ENCODE data around the gene MATR3.
A peak's percentile ranks its signal among the peaks of the same experiment; 100 is the strongest.

MATR3 gene

DNA sequence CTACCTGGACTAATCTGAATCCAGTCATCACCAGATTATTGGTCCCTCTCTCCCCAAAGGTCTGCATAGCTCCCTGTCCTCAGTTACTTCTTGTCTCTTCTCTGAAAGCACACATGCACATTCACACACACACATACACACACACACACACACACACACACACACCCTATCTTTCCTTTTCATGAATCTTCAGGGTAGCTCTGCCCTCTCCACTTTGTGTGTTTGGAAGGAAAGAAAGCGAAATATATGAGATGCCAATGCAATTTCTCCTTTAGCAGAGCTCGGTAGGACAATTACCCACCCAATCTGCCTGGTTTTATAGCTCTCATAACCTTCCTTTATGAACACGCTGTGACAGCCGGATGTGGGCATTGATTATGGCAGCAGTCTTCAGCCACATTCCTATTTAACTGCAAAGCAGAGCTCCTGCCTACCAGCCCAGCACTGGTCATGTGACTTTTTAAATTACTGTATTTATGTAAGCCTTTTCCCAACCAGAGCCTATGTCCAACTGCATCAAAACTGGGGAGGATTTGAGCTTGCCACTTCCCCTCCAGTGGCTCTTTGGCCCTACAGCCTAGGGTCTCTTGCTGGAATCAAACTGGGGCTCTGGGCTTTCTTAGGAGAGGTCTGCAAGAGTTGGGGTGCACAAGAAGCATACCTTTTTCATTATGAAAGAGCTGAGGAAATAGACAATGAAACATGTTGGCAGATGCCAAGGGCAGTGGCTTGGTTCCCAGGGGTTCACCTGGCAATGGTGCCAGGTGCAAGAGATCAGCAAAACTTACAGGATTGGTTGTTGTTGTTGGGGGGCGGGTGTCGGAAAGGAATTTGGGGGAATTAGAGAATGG lies 20.8 kb upstream of the MATR3 start:
- DNase-seq (ENCODE audit: low spot score): no peak

GRCh38 chr5:139273322-139273571 lies 20.3 kb upstream of the MATR3 start:
- DNase-seq (ENCODE audit: low spot score): no peak

- peak; percentile 92 for DNase-seq (ENCODE audit: low spot score)
Observed at GRCh38 chr5:139273572-139274289, 19.8 kb upstream of the MATR3 start.

- DNase-seq (ENCODE audit: low spot score): no peak
Observed at GRCh38 chr5:139275536-139275935, 18.0 kb upstream of the MATR3 start.

DNA sequence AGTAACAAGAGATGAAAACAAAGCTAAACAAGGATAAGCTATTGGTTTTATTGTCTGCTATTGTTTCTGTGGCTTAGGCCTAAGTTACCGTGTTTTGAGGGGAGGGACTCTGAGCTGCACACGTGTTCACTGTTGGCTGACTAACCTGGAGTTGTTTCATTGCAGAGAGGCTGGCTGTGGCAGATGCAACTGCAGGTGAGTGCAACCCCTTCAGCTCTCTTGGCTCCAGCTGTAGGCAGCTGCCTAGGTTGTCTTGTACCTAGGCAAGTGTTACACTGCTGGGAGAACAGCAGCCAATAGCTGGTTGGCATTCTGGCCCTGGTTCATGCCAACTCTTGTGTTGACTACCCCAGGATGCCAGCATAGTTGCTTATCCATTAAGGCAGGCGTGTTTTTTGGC lies 17.6 kb upstream of the MATR3 start:
- no peak for DNase-seq (ENCODE audit: low spot score)

- no peak for DNase-seq (ENCODE audit: low spot score)
Observed at GRCh38 chr5:139276426-139276825, 17.1 kb upstream of the MATR3 start.

DNA sequence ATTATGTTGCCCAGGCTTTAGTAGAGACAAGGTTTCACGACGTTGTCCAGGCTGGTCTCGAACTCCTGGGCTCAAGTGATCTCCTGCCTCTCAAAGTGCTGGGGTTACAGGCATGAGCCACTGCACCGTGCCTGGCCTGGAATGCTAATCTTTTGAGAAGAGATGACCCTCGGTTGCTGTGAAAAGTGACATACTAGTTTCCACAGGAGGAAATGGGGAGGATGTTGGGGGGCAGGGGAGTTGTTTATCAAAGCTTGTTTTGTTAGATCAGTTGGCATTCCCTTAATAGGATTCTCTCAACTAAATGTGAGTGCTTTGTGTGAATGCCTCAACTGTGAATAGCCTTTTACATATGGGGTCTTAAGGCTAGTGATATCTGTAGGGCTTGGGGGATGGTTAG lies 16.4 kb upstream of the MATR3 start:
- no peak for DNase-seq (ENCODE audit: low spot score)

GRCh38 chr5:139278540-139279274 lies 14.8 kb upstream of the MATR3 start:
- DNase-seq (ENCODE audit: low spot score): no peak

GRCh38 chr5:139282197-139282557 lies 11.4 kb upstream of the MATR3 start:
- no peak for DNase-seq (ENCODE audit: low spot score)

GRCh38 chr5:139283252-139284166 lies 10.0 kb upstream of the MATR3 start:
- no peak for DNase-seq (ENCODE audit: low spot score)

- DNase-seq (ENCODE audit: low spot score): no peak
Observed at GRCh38 chr5:139284295-139284694, 9.2 kb upstream of the MATR3 start.

- DNase-seq (ENCODE audit: low spot score): no peak
Observed at GRCh38 chr5:139285651-139286392, 7.7 kb upstream of the MATR3 start.

DNA sequence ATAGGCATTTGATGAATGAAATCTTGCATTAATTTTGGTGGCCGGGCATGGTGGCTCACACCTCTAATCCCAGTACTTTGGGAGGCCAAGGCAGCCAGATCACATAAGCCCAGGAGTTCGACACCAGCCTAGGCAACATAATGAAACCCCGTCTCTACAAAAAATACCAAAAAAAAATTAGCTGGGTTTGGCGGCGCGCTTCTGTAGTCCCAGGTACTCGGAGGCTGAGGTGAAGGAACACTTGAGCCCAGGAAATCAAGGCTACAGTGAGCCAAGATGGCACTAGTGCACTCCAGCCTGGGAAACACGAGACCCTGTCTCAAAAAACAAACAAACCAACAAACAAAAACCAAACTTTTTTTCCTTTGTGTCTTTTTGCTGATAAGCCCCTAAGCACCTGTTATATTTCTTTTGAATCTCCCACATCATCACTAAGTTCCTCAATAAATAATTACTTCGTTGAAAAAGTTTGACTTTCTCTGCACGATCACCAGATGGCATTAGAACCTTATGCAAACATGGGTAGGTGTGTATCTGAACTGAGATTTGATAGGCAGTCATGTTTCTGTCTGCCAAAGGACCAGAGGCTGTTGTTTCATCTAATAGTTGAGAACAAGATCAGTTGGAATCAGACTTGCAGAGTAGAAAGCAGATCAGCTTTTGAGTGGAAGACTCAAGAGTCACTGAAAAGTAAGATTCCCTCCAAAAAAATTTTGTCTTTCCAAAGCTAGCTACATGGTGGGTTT lies 5.5 kb upstream of the MATR3 start:
- no peak for DNase-seq (ENCODE audit: low spot score)

- no peak for DNase-seq (ENCODE audit: low spot score)
Observed at GRCh38 chr5:139291051-139291450, 2.5 kb upstream of the MATR3 start.

- no peak for DNase-seq (ENCODE audit: low spot score)
Observed at GRCh38 chr5:139293202-139293506, 386 bp upstream of the MATR3 start.

- DNase-seq (ENCODE audit: low spot score): no peak
Observed at GRCh38 chr5:139294374-139295165, 1.0 kb downstream of the MATR3 start.

DNA sequence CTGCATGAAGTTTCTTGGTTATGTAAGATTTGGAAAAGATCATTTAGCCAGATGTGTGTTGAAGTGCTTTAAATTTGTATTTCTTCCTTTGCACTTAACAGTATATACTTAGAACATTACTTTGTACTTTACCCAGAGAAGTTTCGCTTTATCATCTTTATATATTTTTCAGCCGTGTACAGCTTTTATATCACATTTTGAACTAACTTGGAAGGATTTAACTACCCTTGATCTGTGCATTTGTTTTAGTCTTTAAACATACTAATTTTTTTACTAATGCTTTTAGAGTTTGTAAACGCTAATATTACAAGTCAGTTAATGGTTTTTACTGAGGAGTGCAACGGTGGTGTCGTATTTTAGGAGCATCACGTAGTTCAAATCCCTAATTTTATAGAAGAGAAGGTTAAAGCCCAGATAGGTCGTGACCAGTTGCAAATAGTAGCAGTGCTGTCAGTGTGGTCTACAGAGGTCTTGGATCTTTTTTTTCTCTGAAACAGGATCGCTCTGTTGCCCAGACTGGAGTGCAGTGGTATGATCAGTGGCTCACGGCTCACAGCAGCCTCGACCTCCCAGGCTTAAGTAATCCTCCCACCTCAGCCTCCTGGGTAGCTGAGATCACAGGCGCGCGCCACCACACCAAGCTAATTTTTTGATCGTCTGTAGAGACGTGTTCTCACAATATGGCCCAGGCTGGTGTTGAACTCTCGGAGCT lies 2.0 kb downstream of the MATR3 start:
- DNase-seq (ENCODE audit: low spot score): no peak

- no peak for DNase-seq (ENCODE audit: low spot score)
Observed at GRCh38 chr5:139296198-139296597, 2.7 kb downstream of the MATR3 start.

DNA sequence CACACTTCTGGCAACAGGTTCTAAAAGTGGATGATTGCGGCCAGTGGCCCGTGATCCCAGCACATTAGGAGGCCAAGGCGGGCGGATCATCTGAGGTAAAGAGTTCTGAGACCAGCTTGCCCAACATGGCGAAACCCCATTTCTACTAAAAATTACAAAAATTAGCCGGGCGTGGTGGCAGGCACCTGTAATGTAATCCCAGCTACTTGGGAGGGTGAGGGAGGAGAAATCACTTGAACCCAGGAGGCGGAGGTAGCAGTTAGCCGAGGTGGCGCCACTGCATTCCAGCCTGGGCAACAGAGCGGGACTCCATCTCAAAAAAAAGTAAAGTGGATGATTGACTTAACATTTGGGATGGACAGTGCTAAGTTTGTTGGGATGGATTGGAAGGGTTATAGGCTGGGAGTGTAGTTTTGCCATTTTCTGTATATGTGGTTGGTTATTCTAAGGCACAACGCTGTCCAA lies 3.4 kb downstream of the MATR3 start:
- no peak for DNase-seq (ENCODE audit: low spot score)
